T-helper 1 cell treated with Interleukin-12 subunit alpha and Interleukin-12 subunit beta and Interleukin-4 antibody, amounts not matched to agents 30 μg/mL and 1 μg/mL, for 36 hours (primary cell): ENCODE measurements around the gene FNBP1L.

Experiments used
- H3K27ac Mint-ChIP-seq: one replicate; pipeline ENCODE4 v1.8.0; 2021; ENCODE audit warnings: mild to moderate bottlenecking, mixed read lengths
- H3K27me3 Mint-ChIP-seq: one replicate; pipeline ENCODE4 v1.8.0; 2021; ENCODE audit warnings: low read depth, mixed read lengths
- H3K36me3 Mint-ChIP-seq: one replicate; pipeline ENCODE4 v1.8.0; 2021; ENCODE audit warnings: low read depth, mixed read lengths
- H3K4me1 Mint-ChIP-seq: one replicate; pipeline ENCODE4 v1.8.0; 2021; ENCODE audit warnings: low read depth, mixed read lengths
- H3K4me3 Mint-ChIP-seq: one replicate; pipeline ENCODE4 v1.8.0; 2021; ENCODE audit warnings: mild to moderate bottlenecking, moderate library complexity, mixed read lengths
- H3K9me3 Mint-ChIP-seq: one replicate; pipeline ENCODE4 v1.8.0; 2021; ENCODE audit warnings: mixed read lengths

The FNBP1L gene

GRCh38 chr1:93436496-93436895 is 11.4 kb upstream of the FNBP1L start:
- Mint-ChIP-seq H3K27me3 (peaks cover 36% of the 10 kb centered on the region), H3K9me3 (no peaks in the 10 kb centered on the region), H3K4me3 (no peak overlapping the region), H3K27ac (no peak overlapping the region), H3K4me1 (no peaks in the 10 kb centered on the region), H3K36me3 (no peaks in the 10 kb centered on the region)

- no peak overlapping the region for H3K4me3 Mint-ChIP-seq
- no peaks in the 10 kb centered on the region for H3K36me3 Mint-ChIP-seq
- no peaks in the 10 kb centered on the region for H3K9me3 Mint-ChIP-seq
- H3K4me1 Mint-ChIP-seq, result no peaks in the 10 kb centered on the region
- H3K27me3 Mint-ChIP-seq, result peaks cover 37% of the 10 kb centered on the region
- no peak overlapping the region for H3K27ac Mint-ChIP-seq
Observed at GRCh38 chr1:93437976-93438605, 9.8 kb upstream of the FNBP1L start.

GRCh38 chr1:93438716-93439115 is 9.2 kb upstream of the FNBP1L start:
- H3K4me1 Mint-ChIP-seq, result no peaks in the 10 kb centered on the region
- no peaks in the 10 kb centered on the region for H3K36me3 Mint-ChIP-seq
- no peak overlapping the region for H3K27ac Mint-ChIP-seq
- H3K9me3 Mint-ChIP-seq, result no peaks in the 10 kb centered on the region
- H3K4me3 Mint-ChIP-seq, result no peak overlapping the region
- H3K27me3 Mint-ChIP-seq, result peaks cover 42% of the 10 kb centered on the region

- Mint-ChIP-seq H3K27ac (no peak overlapping the region), H3K4me1 (no peaks in the 10 kb centered on the region), H3K36me3 (no peaks in the 10 kb centered on the region), H3K27me3 (peaks cover 43% of the 10 kb centered on the region), H3K9me3 (no peaks in the 10 kb centered on the region), H3K4me3 (no peak overlapping the region)
Observed at GRCh38 chr1:93440272-93440671, 7.6 kb upstream of the FNBP1L start.

GRCh38 chr1:93440706-93441105 is 7.2 kb upstream of the FNBP1L start:
- peaks cover 48% of the 10 kb centered on the region for H3K27me3 Mint-ChIP-seq
- H3K36me3 Mint-ChIP-seq, result no peaks in the 10 kb centered on the region
- H3K9me3 Mint-ChIP-seq, result no peaks in the 10 kb centered on the region
- H3K4me1 Mint-ChIP-seq, result no peaks in the 10 kb centered on the region
- no peak overlapping the region for H3K4me3 Mint-ChIP-seq
- no peak overlapping the region for H3K27ac Mint-ChIP-seq

- Mint-ChIP-seq H3K4me3 (no peak overlapping the region), H3K27me3 (peaks cover 57% of the 10 kb centered on the region), H3K27ac (no peak overlapping the region), H3K4me1 (peaks cover under 1% of the 10 kb centered on the region), H3K36me3 (peaks cover 2% of the 10 kb centered on the region), H3K9me3 (no peaks in the 10 kb centered on the region)
Observed at GRCh38 chr1:93441589-93441988, 6.3 kb upstream of the FNBP1L start.

- no peak overlapping the region for H3K27ac Mint-ChIP-seq
- peaks cover 2% of the 10 kb centered on the region for H3K36me3 Mint-ChIP-seq
- peaks cover 62% of the 10 kb centered on the region for H3K27me3 Mint-ChIP-seq
- H3K9me3 Mint-ChIP-seq, result no peaks in the 10 kb centered on the region
- H3K4me3 Mint-ChIP-seq, result no peak overlapping the region
- peaks cover 5% of the 10 kb centered on the region for H3K4me1 Mint-ChIP-seq
Observed at GRCh38 chr1:93442008-93442666, 5.8 kb upstream of the FNBP1L start.

GRCh38 chr1:93442741-93443140 is 5.2 kb upstream of the FNBP1L start:
- H3K4me1 Mint-ChIP-seq, result peaks cover 9% of the 10 kb centered on the region
- no peak overlapping the region for H3K4me3 Mint-ChIP-seq
- H3K27ac Mint-ChIP-seq, result no peak overlapping the region
- no peaks in the 10 kb centered on the region for H3K9me3 Mint-ChIP-seq
- peaks cover 64% of the 10 kb centered on the region for H3K27me3 Mint-ChIP-seq
- peaks cover 3% of the 10 kb centered on the region for H3K36me3 Mint-ChIP-seq

GRCh38 chr1:93443454-93443853 is 4.5 kb upstream of the FNBP1L start:
- no peak overlapping the region for H3K27ac Mint-ChIP-seq
- peaks cover 3% of the 10 kb centered on the region for H3K36me3 Mint-ChIP-seq
- H3K4me3 Mint-ChIP-seq, result no peak overlapping the region
- no peaks in the 10 kb centered on the region for H3K9me3 Mint-ChIP-seq
- peaks cover 9% of the 10 kb centered on the region for H3K4me1 Mint-ChIP-seq
- peaks cover 62% of the 10 kb centered on the region for H3K27me3 Mint-ChIP-seq

GRCh38 chr1:93446837-93447451 is 974 bp upstream of the FNBP1L start:
- Mint-ChIP-seq H3K27ac (no peak overlapping the region), H3K4me3 (peak overlapping the region; percentile 85), H3K27me3 (peaks cover 66% of the 10 kb centered on the region), H3K36me3 (peaks cover 3% of the 10 kb centered on the region), H3K4me1 (peaks cover 15% of the 10 kb centered on the region), H3K9me3 (no peaks in the 10 kb centered on the region)

GRCh38 chr1:93448292-93448982 is 519 bp downstream of the FNBP1L start:
- Mint-ChIP-seq H3K4me3 (peak overlapping the region; percentile 89), H3K36me3 (peaks cover 3% of the 10 kb centered on the region), H3K4me1 (peaks cover 15% of the 10 kb centered on the region), H3K27ac (no peak overlapping the region), H3K27me3 (peaks cover 72% of the 10 kb centered on the region), H3K9me3 (no peaks in the 10 kb centered on the region)

GRCh38 chr1:93448983-93449804 is 1.3 kb downstream of the FNBP1L start:
- Mint-ChIP-seq H3K27ac (no peak overlapping the region), H3K36me3 (peaks cover 3% of the 10 kb centered on the region), H3K4me3 (peak overlapping the region; percentile 89), H3K9me3 (no peaks in the 10 kb centered on the region), H3K4me1 (peaks cover 15% of the 10 kb centered on the region), H3K27me3 (peaks cover 69% of the 10 kb centered on the region)

- H3K27me3 Mint-ChIP-seq, result peaks cover 68% of the 10 kb centered on the region
- no peak overlapping the region for H3K27ac Mint-ChIP-seq
- H3K4me3 Mint-ChIP-seq, result no peak overlapping the region
- no peaks in the 10 kb centered on the region for H3K9me3 Mint-ChIP-seq
- peaks cover 15% of the 10 kb centered on the region for H3K4me1 Mint-ChIP-seq
- peaks cover 3% of the 10 kb centered on the region for H3K36me3 Mint-ChIP-seq
Observed at GRCh38 chr1:93450321-93450720, 2.4 kb downstream of the FNBP1L start.

GRCh38 chr1:93453911-93454310 is 6.0 kb downstream of the FNBP1L start:
- no peaks in the 10 kb centered on the region for H3K9me3 Mint-ChIP-seq
- H3K27ac Mint-ChIP-seq, result no peak overlapping the region
- H3K27me3 Mint-ChIP-seq, result peaks cover 47% of the 10 kb centered on the region
- no peaks in the 10 kb centered on the region for H3K36me3 Mint-ChIP-seq
- H3K4me1 Mint-ChIP-seq, result peaks cover 4% of the 10 kb centered on the region
- no peak overlapping the region for H3K4me3 Mint-ChIP-seq
